ENCODE results near the gene PRDM16. TPM values are rescaled to one million over a fixed set of nuclear protein-coding genes. Genes with fewer than 3 reads are reported as not detected.

The PRDM16 gene
- polyA plus RNA-seq, 1 of the 3 experiments (the other 2 are of a cell fraction) = not detected

DNA sequence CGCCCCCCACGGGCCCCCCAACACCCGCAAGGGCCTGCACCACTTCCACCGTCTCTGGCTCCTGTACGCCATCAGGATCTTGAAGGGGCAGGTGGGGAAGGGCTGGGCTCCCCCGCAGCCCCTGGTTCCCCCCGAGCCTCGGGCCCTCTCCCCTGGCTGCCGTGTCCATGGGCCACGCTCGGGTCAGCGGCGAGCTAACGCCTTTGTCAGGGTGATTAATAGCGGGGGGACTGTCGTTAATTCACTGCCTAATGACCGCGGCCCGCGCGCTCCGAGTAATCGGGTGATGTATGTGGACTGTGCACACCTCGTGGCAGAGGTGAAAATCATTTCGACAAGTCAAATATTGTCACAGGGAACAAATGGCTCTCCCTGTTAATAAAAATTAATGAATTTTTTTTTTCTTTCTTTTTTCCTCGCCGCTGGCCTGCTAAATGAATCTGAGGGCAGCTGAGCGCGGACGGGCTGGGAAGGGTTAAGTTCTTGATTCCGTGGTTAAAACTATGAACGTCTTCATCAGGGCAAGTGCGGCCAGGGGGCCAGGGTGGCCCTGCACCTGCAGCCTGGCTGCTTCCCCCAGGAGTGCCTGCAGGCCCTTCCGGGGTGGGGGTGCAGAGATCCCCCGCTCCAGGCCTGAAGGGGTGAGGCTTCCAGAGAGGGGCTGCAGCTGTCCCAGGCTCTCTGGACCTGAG, 100.8 kb downstream of the PRDM16 start:
- no peak overlapping the region for H3K27ac ChIP-seq (ENCODE audit: low read depth in 2 of 2, low read length in 1 of 2)
- no peaks in the 10 kb centered on the region for H4K20me1 ChIP-seq (ENCODE audit: insufficient read depth)
- no peaks in the 10 kb centered on the region for H3K27me3 ChIP-seq (ENCODE audit: insufficient read depth)
- no peaks in the 10 kb centered on the region for H3K9me3 ChIP-seq
- WGBS (ENCODE audit: low lambda C conversion rate) = 77% methylated on average over 20 of the region's 35 CpGs
- H3K79me2 ChIP-seq (ENCODE audit: insufficient read depth) = no peaks in the 10 kb centered on the region
- H3K4me1 ChIP-seq (ENCODE audit: control insufficient read depth in 1 of 2, insufficient read depth in 2 of 2, low read depth in 1 of 2, low read length in 1 of 2) = peaks cover 0 to 4% of the 10 kb centered on the region in 2 experiments; a peak in 1 of 4 replicates
- no peak for DNase-seq
- CTCF ChIA-PET = no interaction called here
- no peak overlapping the region for H3K4me3 ChIP-seq (ENCODE audit: low read depth in 2 of 2, low read length in 1 of 2)
- POLR2A ChIA-PET = no interaction called here
- no peak overlapping the region for H3K9ac ChIP-seq
- H2AFZ ChIP-seq (ENCODE audit: low read depth) = no peak overlapping the region
- no peaks in the 10 kb centered on the region for H3K36me3 ChIP-seq (replicated peaks in 1 of 2; ENCODE audit: control insufficient read depth in 1 of 2, insufficient read depth in 2 of 2, low read length in 1 of 2)
- TF ChIP-seq, protein P1, sequence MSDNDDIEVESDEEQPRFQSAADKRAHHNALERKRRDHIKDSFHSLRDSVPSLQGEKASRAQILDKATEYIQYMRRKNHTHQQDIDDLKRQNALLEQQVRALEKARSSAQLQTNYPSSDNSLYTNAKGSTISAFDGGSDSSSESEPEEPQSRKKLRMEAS (IDR thresholded peaks at IDR 0.05; ENCODE audit: low read depth) = no peak
- TF ChIP-seq, protein P2, sequence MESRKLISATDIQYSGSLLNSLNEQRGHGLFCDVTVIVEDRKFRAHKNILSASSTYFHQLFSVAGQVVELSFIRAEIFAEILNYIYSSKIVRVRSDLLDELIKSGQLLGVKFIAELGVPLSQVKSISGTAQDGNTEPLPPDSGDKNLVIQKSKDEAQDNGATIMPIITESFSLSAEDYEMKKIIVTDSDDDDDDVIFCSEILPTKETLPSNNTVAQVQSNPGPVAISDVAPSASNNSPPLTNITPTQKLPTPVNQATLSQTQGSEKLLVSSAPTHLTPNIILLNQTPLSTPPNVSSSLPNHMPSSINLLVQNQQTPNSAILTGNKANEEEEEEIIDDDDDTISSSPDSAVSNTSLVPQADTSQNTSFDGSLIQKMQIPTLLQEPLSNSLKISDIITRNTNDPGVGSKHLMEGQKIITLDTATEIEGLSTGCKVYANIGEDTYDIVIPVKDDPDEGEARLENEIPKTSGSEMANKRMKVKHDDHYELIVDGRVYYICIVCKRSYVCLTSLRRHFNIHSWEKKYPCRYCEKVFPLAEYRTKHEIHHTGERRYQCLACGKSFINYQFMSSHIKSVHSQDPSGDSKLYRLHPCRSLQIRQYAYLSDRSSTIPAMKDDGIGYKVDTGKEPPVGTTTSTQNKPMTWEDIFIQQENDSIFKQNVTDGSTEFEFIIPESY (IDR thresholded peaks at IDR 0.05; ENCODE audit: borderline replicate concordance, low read depth) = no peak
- TF ChIP-seq MEF2A (IDR thresholded peaks at IDR 0.05; ENCODE audit: borderline replicate concordance, low read depth) (no peak), ELF1 (IDR thresholded peaks at IDR 0.05) (no peak), TAF1 (IDR thresholded peaks at IDR 0.05; ENCODE audit: borderline replicate concordance, low read depth, low read length) (no peak), MXI1 (IDR thresholded peaks at IDR 0.05; ENCODE audit: low read depth, low read length) (no peak), POLR2AphosphoS5 (IDR thresholded peaks at IDR 0.05; ENCODE audit: low read depth, low read length) (no peak), TCF12 (IDR thresholded peaks at IDR 0.05) (no peak), GATA2 (CRISPR knock-in tag; IDR thresholded peaks at IDR 0.05) (no peak), GABPA (IDR thresholded peaks at IDR 0.05; ENCODE audit: low read depth) (no peak)
- TF ChIP-seq, protein P3, sequence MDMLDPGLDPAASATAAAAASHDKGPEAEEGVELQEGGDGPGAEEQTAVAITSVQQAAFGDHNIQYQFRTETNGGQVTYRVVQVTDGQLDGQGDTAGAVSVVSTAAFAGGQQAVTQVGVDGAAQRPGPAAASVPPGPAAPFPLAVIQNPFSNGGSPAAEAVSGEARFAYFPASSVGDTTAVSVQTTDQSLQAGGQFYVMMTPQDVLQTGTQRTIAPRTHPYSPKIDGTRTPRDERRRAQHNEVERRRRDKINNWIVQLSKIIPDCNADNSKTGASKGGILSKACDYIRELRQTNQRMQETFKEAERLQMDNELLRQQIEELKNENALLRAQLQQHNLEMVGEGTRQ (IDR thresholded peaks at IDR 0.05; ENCODE audit: borderline replicate concordance, low read depth, low read length) = no peak
- TF ChIP-seq, protein P4, sequence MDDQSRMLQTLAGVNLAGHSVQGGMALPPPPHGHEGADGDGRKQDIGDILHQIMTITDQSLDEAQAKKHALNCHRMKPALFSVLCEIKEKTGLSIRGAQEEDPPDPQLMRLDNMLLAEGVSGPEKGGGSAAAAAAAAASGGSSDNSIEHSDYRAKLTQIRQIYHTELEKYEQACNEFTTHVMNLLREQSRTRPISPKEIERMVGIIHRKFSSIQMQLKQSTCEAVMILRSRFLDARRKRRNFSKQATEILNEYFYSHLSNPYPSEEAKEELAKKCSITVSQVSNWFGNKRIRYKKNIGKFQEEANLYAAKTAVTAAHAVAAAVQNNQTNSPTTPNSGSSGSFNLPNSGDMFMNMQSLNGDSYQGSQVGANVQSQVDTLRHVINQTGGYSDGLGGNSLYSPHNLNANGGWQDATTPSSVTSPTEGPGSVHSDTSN (IDR thresholded peaks at IDR 0.05) = no peak
- no peaks in the 10 kb centered on the region for H3F3A ChIP-seq (replicated peaks; ENCODE audit: insufficient read depth)
- no peak overlapping the region for H3K4me2 ChIP-seq
- no peaks in the 10 kb centered on the region for H3K9me2 ChIP-seq

All from SK-N-SH (cell line).